Measurements from ENCODE around the gene SLC4A5. TPM values are rescaled to one million over a fixed set of nuclear protein-coding genes. Genes with fewer than 3 reads are reported as not detected.

The SLC4A5 gene
- total RNA-seq, 1 experiment from 2014 or later: 0.70 TPM

- H3K9me3 Mint-ChIP-seq (ENCODE audit: unreplicated experiment): no peaks in the 10 kb centered on the region
- no peak for TF ChIP-seq CTCF (IDR thresholded peaks at IDR 0.05; ENCODE audit: unreplicated experiment)
- H3K4me3 Mint-ChIP-seq (ENCODE audit: unreplicated experiment): no peak overlapping the region
- H3K4me1 Mint-ChIP-seq (ENCODE audit: insufficient read depth, unreplicated experiment): peaks cover 5% of the 10 kb centered on the region
- POLR2A ChIA-PET: interaction anchor here (1.5 kb wide), 1 partner anchor 75 kb away, joined by 3 read pairs; the partner anchor contains the start of gene MOB1A
- intact Hi-C loops (cut with micrococcal nuclease): loop anchor here (5.0 kb wide), 1 partner anchor 334 kb away; no protein-coding TSS in a partner anchor
- no peak for DNase-seq (ENCODE audit: unreplicated experiment)
- peaks cover 11% of the 10 kb centered on the region for H3K27me3 Mint-ChIP-seq (ENCODE audit: insufficient read depth, unreplicated experiment)
- no peak overlapping the region for H3K27ac Mint-ChIP-seq (ENCODE audit: low read depth, unreplicated experiment)
- no TSS peak for BruUV-seq (replicated peaks)
- peaks cover 6% of the 10 kb centered on the region for H3K36me3 Mint-ChIP-seq (ENCODE audit: insufficient read depth, unreplicated experiment)
- CTCF ChIA-PET: interaction anchor here (0.7 to 2.1 kb wide), 3 partner anchors 11 to 81 kb away, joined by 3 to 7 read pairs (median 4); no protein-coding TSS in a partner anchor
Measured at GRCh38 chr2:74253306-74253970, 89.8 kb downstream of the SLC4A5 start.

- Mint-ChIP-seq H3K36me3 (ENCODE audit: insufficient read depth, unreplicated experiment) (peaks cover 6% of the 10 kb centered on the region), H3K9me3 (ENCODE audit: unreplicated experiment) (no peaks in the 10 kb centered on the region), H3K27ac (ENCODE audit: low read depth, unreplicated experiment) (no peak overlapping the region), H3K4me3 (ENCODE audit: unreplicated experiment) (no peak overlapping the region), H3K27me3 (ENCODE audit: insufficient read depth, unreplicated experiment) (peaks cover 11% of the 10 kb centered on the region), H3K4me1 (ENCODE audit: insufficient read depth, unreplicated experiment) (peaks cover 5% of the 10 kb centered on the region)
- CTCF ChIA-PET: interaction anchor here (2.1 kb wide), 1 partner anchor 82 kb away, joined by 7 read pairs; no protein-coding TSS in a partner anchor
- intact Hi-C loops (cut with micrococcal nuclease): loop anchor here (5.0 kb wide), 1 partner anchor 334 kb away; no protein-coding TSS in a partner anchor
- POLR2A ChIA-PET: interaction anchor here (1.5 kb wide), 1 partner anchor 74 kb away, joined by 3 read pairs; the partner anchor contains the start of gene MOB1A
- TF ChIP-seq CTCF (IDR thresholded peaks at IDR 0.05; ENCODE audit: unreplicated experiment): no peak
- no peak for DNase-seq (ENCODE audit: unreplicated experiment)
- no TSS peak for BruUV-seq (replicated peaks)
Measured at GRCh38 chr2:74252862-74253261, 90.4 kb downstream of the SLC4A5 start.

GRCh38 chr2:74252036-74252435 is 91.2 kb downstream of the SLC4A5 start:
- no peak for DNase-seq (ENCODE audit: unreplicated experiment)
- peaks cover 6% of the 10 kb centered on the region for H3K36me3 Mint-ChIP-seq (ENCODE audit: insufficient read depth, unreplicated experiment)
- TF ChIP-seq CTCF (IDR thresholded peaks at IDR 0.05; ENCODE audit: unreplicated experiment): no peak
- intact Hi-C loops (cut with micrococcal nuclease): loop anchor here (5.0 kb wide), 1 partner anchor 335 kb away; no protein-coding TSS in a partner anchor
- CTCF ChIA-PET: interaction anchor here (0.7 kb wide), 1 partner anchor 376 kb away, joined by 4 read pairs; no protein-coding TSS in a partner anchor
- no peak overlapping the region for H3K27ac Mint-ChIP-seq (ENCODE audit: low read depth, unreplicated experiment)
- peaks cover 5% of the 10 kb centered on the region for H3K4me1 Mint-ChIP-seq (ENCODE audit: insufficient read depth, unreplicated experiment)
- no peak overlapping the region for H3K4me3 Mint-ChIP-seq (ENCODE audit: unreplicated experiment)
- H3K27me3 Mint-ChIP-seq (ENCODE audit: insufficient read depth, unreplicated experiment): peaks cover 11% of the 10 kb centered on the region
- POLR2A ChIA-PET: interaction anchor here (0.6 kb wide), 1 partner anchor 84 kb away, joined by 3 read pairs; no protein-coding TSS in a partner anchor
- no TSS peak for BruUV-seq (replicated peaks)
- H3K9me3 Mint-ChIP-seq (ENCODE audit: unreplicated experiment): no peaks in the 10 kb centered on the region

GRCh38 chr2:74250189-74250631 is 93.0 kb downstream of the SLC4A5 start:
- Mint-ChIP-seq H3K4me3 (ENCODE audit: unreplicated experiment) (no peak overlapping the region), H3K27ac (ENCODE audit: low read depth, unreplicated experiment) (no peak overlapping the region), H3K4me1 (ENCODE audit: insufficient read depth, unreplicated experiment) (peaks cover 5% of the 10 kb centered on the region), H3K9me3 (ENCODE audit: unreplicated experiment) (no peaks in the 10 kb centered on the region), H3K27me3 (ENCODE audit: insufficient read depth, unreplicated experiment) (peaks cover 11% of the 10 kb centered on the region), H3K36me3 (ENCODE audit: insufficient read depth, unreplicated experiment) (peaks cover 6% of the 10 kb centered on the region)
- intact Hi-C loops (cut with micrococcal nuclease): loop anchor here (1.0 to 5.0 kb wide), 4 partner anchors 85 to 337 kb away; no protein-coding TSS in a partner anchor
- peak; percentile 49 for DNase-seq (ENCODE audit: unreplicated experiment)
- POLR2A ChIA-PET: interaction anchor here (0.7 to 1.0 kb wide), 3 partner anchors 52 to 184 kb away, joined by 3 read pairs; partner anchors contain the start of gene MTHFD2
- CTCF ChIA-PET: interaction anchor here (0.6 to 2.4 kb wide), 41 partner anchors 9 to 587 kb away, joined by 3 to 25 read pairs (median 4); partner anchors contain the start of gene BOLA3
- TF ChIP-seq CTCF (IDR thresholded peaks at IDR 0.05; ENCODE audit: unreplicated experiment): peak; percentile 70
- BruUV-seq (replicated peaks): no TSS peak
